ENCODE measurements around the gene RHOD.

- no peak for TF ChIP-seq CTCF (IDR thresholded peaks at IDR 0.05)
- no peak for TF ChIP-seq POLR2A (IDR thresholded peaks at IDR 0.05)
Measured at GRCh38 chr11:67026941-67027340, 29.7 kb upstream of the RHOD start.
